ENCODE measurements around the gene EPB41L3.

EPB41L3 gene

GRCh38 chr18:5468394-5468793 is 75.4 kb downstream of the EPB41L3 start:
- TF ChIP-seq, protein P1, sequence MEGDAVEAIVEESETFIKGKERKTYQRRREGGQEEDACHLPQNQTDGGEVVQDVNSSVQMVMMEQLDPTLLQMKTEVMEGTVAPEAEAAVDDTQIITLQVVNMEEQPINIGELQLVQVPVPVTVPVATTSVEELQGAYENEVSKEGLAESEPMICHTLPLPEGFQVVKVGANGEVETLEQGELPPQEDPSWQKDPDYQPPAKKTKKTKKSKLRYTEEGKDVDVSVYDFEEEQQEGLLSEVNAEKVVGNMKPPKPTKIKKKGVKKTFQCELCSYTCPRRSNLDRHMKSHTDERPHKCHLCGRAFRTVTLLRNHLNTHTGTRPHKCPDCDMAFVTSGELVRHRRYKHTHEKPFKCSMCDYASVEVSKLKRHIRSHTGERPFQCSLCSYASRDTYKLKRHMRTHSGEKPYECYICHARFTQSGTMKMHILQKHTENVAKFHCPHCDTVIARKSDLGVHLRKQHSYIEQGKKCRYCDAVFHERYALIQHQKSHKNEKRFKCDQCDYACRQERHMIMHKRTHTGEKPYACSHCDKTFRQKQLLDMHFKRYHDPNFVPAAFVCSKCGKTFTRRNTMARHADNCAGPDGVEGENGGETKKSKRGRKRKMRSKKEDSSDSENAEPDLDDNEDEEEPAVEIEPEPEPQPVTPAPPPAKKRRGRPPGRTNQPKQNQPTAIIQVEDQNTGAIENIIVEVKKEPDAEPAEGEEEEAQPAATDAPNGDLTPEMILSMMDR (IDR thresholded peaks at IDR 0.05; ENCODE audit: low read depth, low read length): no peak
- H3K4me3 ChIP-seq (replicated peaks in 1 of 2; ENCODE audit: low read depth in 2 of 2, low read length in 2 of 2): no peak overlapping the region
- DNase-seq (ENCODE audit: low read depth in 2 of 2): no peak

DNA sequence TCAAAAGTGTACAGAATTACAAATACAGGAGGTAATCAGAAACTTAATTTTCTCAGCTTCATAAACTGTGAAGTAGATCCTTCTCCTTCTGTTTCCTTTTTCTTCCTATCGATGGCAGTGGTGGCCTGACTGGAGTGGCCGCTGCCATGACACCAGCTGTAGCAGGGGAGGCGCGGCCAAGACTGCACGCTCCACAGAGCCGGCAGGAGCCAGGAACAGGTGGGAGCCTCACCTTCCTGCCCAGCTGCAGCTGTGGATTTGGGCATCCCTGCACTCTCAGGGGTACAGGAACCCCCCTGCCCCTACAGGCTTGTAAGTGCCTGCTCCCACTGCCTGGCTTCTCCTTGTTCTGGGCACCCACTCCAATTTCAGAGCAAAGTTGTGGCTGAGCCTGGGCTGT is 76.1 kb downstream of the EPB41L3 start:
- no peak overlapping the region for H3K4me3 ChIP-seq (replicated peaks in 1 of 2; ENCODE audit: low read depth in 2 of 2, low read length in 2 of 2)
- TF ChIP-seq, protein P1 (IDR thresholded peaks at IDR 0.05; ENCODE audit: low read depth, low read length): no peak
- no peak for DNase-seq (ENCODE audit: low read depth in 2 of 2)

DNA sequence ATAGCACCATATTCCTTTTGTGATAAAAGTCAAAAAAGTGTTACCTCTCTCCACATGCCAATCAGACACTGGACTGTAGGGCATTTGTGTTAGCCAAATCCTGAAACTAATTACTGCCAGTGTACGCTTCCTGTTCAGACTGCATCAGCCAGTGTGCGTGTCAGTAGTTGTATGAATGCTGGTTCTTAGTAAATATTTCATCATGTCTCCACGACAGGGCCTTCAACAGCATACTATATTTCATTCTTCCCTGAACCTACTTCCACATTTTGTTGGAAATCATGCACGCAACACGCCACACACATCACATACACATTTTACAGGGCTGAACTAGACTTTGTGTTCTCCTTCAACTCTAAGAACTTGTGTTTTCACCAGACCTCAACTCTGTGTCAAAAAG is 77.5 kb downstream of the EPB41L3 start:
- no peak overlapping the region for H3K4me3 ChIP-seq (replicated peaks in 1 of 2; ENCODE audit: low read depth in 2 of 2, low read length in 2 of 2)
- no peak for DNase-seq (ENCODE audit: low read depth in 2 of 2)
- TF ChIP-seq, protein P1 (IDR thresholded peaks at IDR 0.05; ENCODE audit: low read depth, low read length): no peak

- TF ChIP-seq, protein P1 (IDR thresholded peaks at IDR 0.05; ENCODE audit: low read depth, low read length): no peak
- H3K4me3 ChIP-seq (replicated peaks in 1 of 2; ENCODE audit: low read depth in 2 of 2, low read length in 2 of 2): no peak overlapping the region
- peak in 1 of 2 donors; percentile 48 for DNase-seq (ENCODE audit: low read depth in 2 of 2)
Observed at GRCh38 chr18:5464251-5464650, 79.5 kb downstream of the EPB41L3 start.

GRCh38 chr18:5463831-5464230 is 80.0 kb downstream of the EPB41L3 start:
- TF ChIP-seq, protein P1 (IDR thresholded peaks at IDR 0.05; ENCODE audit: low read depth, low read length): no peak

DNA sequence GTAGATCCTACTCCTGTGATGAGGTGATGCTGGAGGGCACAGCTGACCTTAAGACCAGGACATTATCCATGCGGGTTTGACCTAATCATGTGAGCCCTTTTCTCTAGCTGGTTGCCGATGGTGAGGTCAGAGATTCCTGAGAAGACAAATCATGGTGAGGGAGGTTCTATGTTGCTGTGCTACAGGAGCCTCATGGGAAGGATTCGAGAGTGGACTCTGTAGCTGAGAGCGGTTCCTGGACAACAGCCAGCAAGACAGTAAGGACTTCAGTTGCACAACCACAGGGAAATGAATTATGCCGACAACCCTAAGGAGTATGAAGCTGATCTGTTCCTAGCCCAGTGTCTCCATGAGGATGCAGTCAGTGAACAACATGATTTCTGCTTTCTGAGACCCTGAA is 80.4 kb downstream of the EPB41L3 start:
- TF ChIP-seq, protein P1 (IDR thresholded peaks at IDR 0.05; ENCODE audit: low read depth, low read length): no peak
- peak; percentile 94 to 97 for DNase-seq (ENCODE audit: low read depth in 2 of 2)
- no peak overlapping the region for H3K4me3 ChIP-seq (replicated peaks in 1 of 2; ENCODE audit: low read depth in 2 of 2, low read length in 2 of 2)

More at GRCh38 chr18:5463831-5464230, 80.0 kb downstream of the EPB41L3 start:
- DNase-seq (ENCODE audit: low read depth in 2 of 2): no peak
- no peak overlapping the region for H3K4me3 ChIP-seq (replicated peaks in 1 of 2; ENCODE audit: low read depth in 2 of 2, low read length in 2 of 2)

- no peak for DNase-seq (ENCODE audit: low read depth in 2 of 2)
- H3K4me3 ChIP-seq (replicated peaks in 1 of 2; ENCODE audit: low read depth in 2 of 2, low read length in 2 of 2): no peak overlapping the region
- TF ChIP-seq, protein P1 (IDR thresholded peaks at IDR 0.05; ENCODE audit: low read depth, low read length): no peak
Observed at GRCh38 chr18:5462227-5462626, 81.6 kb downstream of the EPB41L3 start.
